OCI-LY7 (cell line): ENCODE measurements around the gene PDZK1IP1.

Source experiments
- CTCF ChIP-seq: fragments of 200-600 bp; sonication (generic); conservative IDR thresholded peaks from 2 replicates; pipeline ENCODE4 v1.5.1; 2014; ENCODE audit warnings: mild to moderate bottlenecking, antibody characterized with exemption, low read length, moderate library complexity, mixed read lengths
- EZH2phosphoT487 ChIP-seq: fragments of 200-600 bp; sonication (generic); IDR thresholded peaks from 2 replicates; pipeline ENCODE4 v1.6.1; 2018; ENCODE audit warnings: low read depth, borderline replicate concordance, mild to moderate bottlenecking, mixed run types, antibody characterized with exemption, low read length, moderate library complexity, mixed read lengths

DNA sequence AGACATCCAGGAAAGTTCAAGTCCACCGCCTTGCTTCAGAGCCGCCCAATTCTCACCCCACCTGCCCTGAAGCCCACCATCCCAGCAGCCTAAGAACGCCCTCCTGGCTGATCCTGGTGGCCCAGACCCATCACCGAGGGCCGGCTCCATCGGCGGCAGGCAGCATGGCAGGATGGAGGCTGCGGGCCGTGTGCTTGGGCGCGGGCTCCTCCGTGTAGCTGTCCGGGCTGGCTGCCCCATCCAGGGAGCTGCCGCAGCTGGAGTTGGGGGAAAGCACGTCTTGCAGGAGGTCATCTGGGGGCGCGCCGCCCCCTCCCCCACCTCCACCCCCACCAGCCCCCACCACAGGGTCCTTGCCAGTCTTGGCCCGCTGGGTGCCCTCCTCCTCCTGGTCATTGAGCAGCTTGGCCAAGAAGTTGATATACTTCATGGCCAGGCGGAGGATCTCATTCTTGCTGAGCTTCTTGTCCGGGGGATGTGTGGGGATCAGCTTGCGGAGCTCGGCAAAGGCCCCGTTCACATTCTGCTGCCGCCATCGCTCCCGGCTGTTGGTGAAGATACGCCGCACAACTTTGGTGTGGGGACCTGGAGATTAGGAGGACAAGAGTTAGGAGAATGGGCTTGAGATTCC is 29.9 kb upstream of the PDZK1IP1 start:
- TF ChIP-seq EZH2phosphoT487 (no peak), CTCF (no peak)
